AG04449 (cell line): ENCODE data around the gene TAF6L.

Experiments used
- CTCF ChIA-PET: fragments of 350-600 bp; formaldehyde crosslinking; extraction: SDS; loops from one replicate; lab custom pipeline; 2021; ENCODE audit warnings: antibody characterized with exemption; lab: Yijun Ruan, JAX
- POLR2A ChIA-PET: fragments of 400-600, 350-600 bp; formaldehyde crosslinking; extraction: SDS; loops from one replicate; lab custom pipeline; 2020; ENCODE audit warnings: antibody characterized with exemption, inconsistent platforms; lab: Yijun Ruan, JAX
- DNase-seq: peaks from one replicate; pipeline ENCODE4 v3.0.0-alpha.2; 2010; ENCODE audit warnings: low read depth, low spot score
- H3K4me3 ChIP-seq: 2 replicates; pipeline ENCODE4 v1.5.1; 2011; ENCODE audit warnings: low read depth, mild to moderate bottlenecking, control low read depth, low read length
- TF ChIP-seq, protein P1 (sequence below): IDR thresholded peaks from one replicate; pipeline ENCODE4 v1.5.1; 2011; ENCODE audit warnings: mild to moderate bottlenecking, moderate library complexity, low read length, control low read depth, inconsistent platforms; ENCODE audit not compliant: insufficient read depth; ENCODE audit errors: missing control alignments

The TAF6L gene

DNA sequence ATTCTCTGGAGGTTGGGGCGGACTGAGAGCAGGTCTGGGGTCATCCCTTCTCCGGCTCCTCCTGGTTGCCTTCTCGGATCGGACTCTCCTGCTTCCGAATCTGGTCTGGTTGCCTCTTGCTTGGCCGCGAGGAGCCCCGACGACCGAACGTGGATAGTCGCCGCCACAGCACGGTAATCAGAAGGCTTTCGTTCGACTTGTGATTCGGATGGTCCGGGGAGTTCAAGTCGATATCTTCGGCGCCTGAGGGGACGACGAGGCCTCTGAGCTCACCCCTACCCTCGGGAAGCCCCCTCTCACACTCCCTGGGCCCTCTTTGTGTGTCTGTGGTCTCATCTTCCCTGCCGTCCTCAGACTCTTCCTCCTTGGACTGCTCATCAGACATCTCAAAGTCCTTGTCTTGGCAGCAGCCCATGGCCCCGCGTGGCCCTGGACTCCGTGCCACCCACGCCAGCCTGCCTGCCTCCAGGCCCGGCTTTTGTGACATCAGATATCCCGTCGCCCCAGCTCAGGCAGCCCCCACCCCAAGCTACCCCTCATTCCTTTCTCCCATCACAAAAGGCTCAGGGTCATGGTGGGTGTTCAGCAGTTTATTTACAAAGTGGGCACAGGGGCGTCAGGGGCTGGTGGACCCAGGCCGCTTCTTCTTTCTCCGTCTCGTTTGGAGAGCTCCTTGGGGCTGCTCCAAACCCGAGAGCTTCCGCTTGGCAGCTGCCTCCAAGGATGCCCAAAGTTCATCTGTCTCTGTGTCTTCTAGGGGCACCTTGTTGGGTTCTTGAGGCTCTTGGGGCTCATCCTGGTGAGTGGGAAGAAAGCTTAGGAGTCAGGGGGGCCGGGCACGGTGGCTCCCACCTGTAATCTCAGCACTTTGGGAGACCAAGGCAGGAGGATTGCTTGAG, 61.4 kb downstream of the TAF6L start, which contains the start of gene TEX54:
Gene TEX54 (minus strand): TSS at position 506 of the 899 bp plus-strand sequence.
- DNase-seq = no peak
- TF ChIP-seq, protein P1, sequence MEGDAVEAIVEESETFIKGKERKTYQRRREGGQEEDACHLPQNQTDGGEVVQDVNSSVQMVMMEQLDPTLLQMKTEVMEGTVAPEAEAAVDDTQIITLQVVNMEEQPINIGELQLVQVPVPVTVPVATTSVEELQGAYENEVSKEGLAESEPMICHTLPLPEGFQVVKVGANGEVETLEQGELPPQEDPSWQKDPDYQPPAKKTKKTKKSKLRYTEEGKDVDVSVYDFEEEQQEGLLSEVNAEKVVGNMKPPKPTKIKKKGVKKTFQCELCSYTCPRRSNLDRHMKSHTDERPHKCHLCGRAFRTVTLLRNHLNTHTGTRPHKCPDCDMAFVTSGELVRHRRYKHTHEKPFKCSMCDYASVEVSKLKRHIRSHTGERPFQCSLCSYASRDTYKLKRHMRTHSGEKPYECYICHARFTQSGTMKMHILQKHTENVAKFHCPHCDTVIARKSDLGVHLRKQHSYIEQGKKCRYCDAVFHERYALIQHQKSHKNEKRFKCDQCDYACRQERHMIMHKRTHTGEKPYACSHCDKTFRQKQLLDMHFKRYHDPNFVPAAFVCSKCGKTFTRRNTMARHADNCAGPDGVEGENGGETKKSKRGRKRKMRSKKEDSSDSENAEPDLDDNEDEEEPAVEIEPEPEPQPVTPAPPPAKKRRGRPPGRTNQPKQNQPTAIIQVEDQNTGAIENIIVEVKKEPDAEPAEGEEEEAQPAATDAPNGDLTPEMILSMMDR = no peak
- ChIA-PET POLR2A (interaction anchor here (0.7 to 2.8 kb wide), 13 partner anchors 8 to 168 kb away, joined by 3 to 78 read pairs (median 6); partner anchors contain the start of genes C11orf98, CSKMT, POLR2G and TMEM223), CTCF (interaction anchor here (0.6 to 3.3 kb wide), 5 partner anchors 21 to 61 kb away, joined by 3 to 19 read pairs (median 4); partner anchors contain the start of genes TAF6L and TMEM179B)
- H3K4me3 ChIP-seq = peak within 1 kb of the TSS; percentile 85

DNA sequence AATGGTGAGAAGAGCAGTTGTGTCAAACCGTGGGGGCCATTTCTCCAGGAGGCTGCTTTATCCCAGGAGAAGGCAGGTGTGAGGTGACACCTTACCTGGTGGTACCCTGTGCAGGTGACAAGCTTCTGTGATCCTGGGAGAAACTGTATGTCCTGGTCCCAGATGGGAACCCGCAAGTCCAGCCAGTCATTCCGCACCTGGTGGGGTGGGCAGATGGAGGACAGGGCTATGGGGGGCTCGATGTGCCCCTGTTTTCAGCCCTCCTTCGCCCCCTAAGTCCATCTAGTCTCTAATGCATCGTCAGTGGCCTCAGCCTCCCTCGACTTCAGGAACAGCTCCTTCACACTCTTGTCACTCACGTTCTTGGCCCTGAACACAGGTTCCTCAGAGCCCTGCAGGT, 64.1 kb downstream of the TAF6L start:
- TF ChIP-seq, protein P1 = no peak
- ChIA-PET POLR2A (no interaction called here), CTCF (interaction anchor here (1.2 kb wide), 2 partner anchors 46 to 180 kb away, joined by 3 to 4 read pairs; no protein-coding TSS in a partner anchor)
- H3K4me3 ChIP-seq = no peak overlapping the region
- no peak for DNase-seq
